Measurements from ENCODE around the gene GMPR2.

The GMPR2 gene

DNA sequence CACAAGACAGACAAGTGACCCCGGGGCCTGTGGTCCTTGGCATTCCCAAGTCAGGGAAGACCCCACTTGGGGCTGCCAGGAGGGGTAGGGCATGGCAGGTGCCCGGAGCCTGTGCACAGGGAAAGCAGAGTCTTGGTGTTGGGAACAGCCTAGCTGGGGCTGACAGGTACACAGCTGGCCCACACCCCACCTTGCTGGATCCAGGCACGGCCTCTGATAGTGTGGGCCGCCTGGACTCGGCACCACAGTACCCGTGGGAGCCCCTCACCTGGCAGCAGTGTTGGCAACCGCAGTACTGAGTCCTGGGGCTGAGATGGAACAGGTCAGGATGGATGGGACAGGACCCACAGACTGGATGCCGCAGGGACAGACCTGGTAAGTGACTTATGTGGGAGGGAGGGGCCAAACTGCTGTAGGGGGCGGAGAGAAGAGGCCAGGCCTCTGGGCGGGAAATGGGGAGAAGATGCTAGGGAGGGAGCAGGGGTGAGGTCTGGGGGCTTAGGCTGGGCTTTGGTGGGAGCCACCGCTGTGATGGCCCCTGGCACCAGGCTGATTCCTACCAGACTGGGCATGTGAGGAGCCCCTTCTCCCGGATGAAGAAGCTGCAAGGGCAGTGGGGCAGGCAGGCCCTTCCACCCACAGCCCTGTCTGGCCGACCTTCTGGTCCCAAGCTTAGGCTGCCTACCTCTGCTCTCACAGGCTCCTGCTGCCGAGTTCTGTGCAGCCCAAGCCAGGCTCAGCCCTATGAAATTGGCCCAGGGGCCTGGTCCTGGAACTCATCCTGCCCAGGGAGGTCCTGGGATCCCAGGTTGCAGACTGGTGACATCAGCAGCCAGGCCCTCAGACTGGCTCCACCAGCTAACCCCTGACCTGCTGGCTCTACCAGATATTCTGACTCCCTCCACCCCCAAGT is 30.3 kb downstream of the GMPR2 start, which contains the start of gene TGM1:
TSS of gene TGM1 (minus strand) at position 357 of the 913 bp plus-strand sequence. CDS start 825 bp downstream, outside the sequence.
- in situ Hi-C loops (cut with MboI; ENCODE audit: low sequenced_read_pairs, unreplicated experiment): no loop called here
- no peak for TF ChIP-seq CTCF (IDR thresholded peaks at IDR 0.05; ENCODE audit: borderline replicate concordance, control extremely low read depth, extremely low read depth, insufficient read depth, missing control alignments)
- DNase-seq (ENCODE audit: low spot score): no peak

DNA sequence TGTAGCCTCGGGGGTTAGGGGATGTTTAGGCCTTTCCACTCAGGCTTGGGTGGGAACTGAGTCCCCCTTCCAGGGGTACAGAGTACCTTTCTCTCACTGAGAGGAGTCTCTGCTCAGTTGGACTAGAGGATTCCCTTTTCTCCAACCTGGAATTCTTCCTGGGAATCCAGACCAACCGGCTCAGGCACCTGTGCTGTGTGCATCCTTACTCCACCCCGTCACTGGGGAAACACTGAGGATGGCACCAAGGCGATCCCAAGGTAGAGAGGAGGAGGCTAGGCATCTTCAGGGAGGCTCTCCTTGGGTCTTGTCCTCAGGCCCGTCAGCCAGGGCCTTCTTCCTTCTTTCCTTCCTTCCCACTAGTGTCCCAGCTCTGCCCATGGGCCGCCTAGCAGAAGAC is 31.1 kb downstream of the GMPR2 start:
- in situ Hi-C loops (cut with MboI; ENCODE audit: low sequenced_read_pairs, unreplicated experiment): no loop called here
- no peak for TF ChIP-seq CTCF (IDR thresholded peaks at IDR 0.05; ENCODE audit: borderline replicate concordance, control extremely low read depth, extremely low read depth, insufficient read depth, missing control alignments)

GRCh38 chr14:24264298-24264697 is 31.6 kb downstream of the GMPR2 start:
- TF ChIP-seq CTCF (IDR thresholded peaks at IDR 0.05; ENCODE audit: borderline replicate concordance, control extremely low read depth, extremely low read depth, insufficient read depth, missing control alignments): no peak
- in situ Hi-C loops (cut with MboI; ENCODE audit: low sequenced_read_pairs, unreplicated experiment): no loop called here

More for the DNA sequence above, 31.1 kb downstream of the GMPR2 start:
- DNase-seq (ENCODE audit: low spot score): no peak

GRCh38 chr14:24266344-24267244 is 33.9 kb downstream of the GMPR2 start:
- no peak for TF ChIP-seq CTCF (IDR thresholded peaks at IDR 0.05; ENCODE audit: borderline replicate concordance, control extremely low read depth, extremely low read depth, insufficient read depth, missing control alignments)
- in situ Hi-C loops (cut with MboI; ENCODE audit: low sequenced_read_pairs, unreplicated experiment): no loop called here
- DNase-seq (ENCODE audit: low spot score): no peak

More at GRCh38 chr14:24264298-24264697, 31.6 kb downstream of the GMPR2 start:
- no peak for DNase-seq (ENCODE audit: low spot score)

GRCh38 chr14:24267516-24267915 is 34.8 kb downstream of the GMPR2 start:
- no peak for DNase-seq (ENCODE audit: low spot score)
- TF ChIP-seq CTCF (IDR thresholded peaks at IDR 0.05; ENCODE audit: borderline replicate concordance, control extremely low read depth, extremely low read depth, insufficient read depth, missing control alignments): no peak
- in situ Hi-C loops (cut with MboI; ENCODE audit: low sequenced_read_pairs, unreplicated experiment): no loop called here

- DNase-seq (ENCODE audit: low spot score): no peak
- no peak for TF ChIP-seq CTCF (IDR thresholded peaks at IDR 0.05; ENCODE audit: borderline replicate concordance, control extremely low read depth, extremely low read depth, insufficient read depth, missing control alignments)
- in situ Hi-C loops (cut with MboI; ENCODE audit: low sequenced_read_pairs, unreplicated experiment): no loop called here
Observed at GRCh38 chr14:24268225-24268624, 35.5 kb downstream of the GMPR2 start.
